PFSK-1 (cell line): ENCODE measurements around the gene SLC25A6.

ENCODE experiments used
- TAF1 ChIP-seq: IDR thresholded peaks from 2 replicates; pipeline ENCODE4 v1.6.1; 2012; ENCODE audit warnings: low read length, control low read depth, borderline replicate concordance; ENCODE audit not compliant: insufficient read depth
- TF ChIP-seq, protein P1 (sequence below), 2 experiments: IDR thresholded peaks; 2 replicates each; pipeline versions ENCODE4 v1.6.1 to v1.8.0; 2011 to 2012; ENCODE audit warnings: low read depth in 2 of 2, low read length in 2 of 2, control low read depth in 1 of 2, inconsistent platforms in 1 of 2, mild to moderate bottlenecking in 1 of 2, moderate library complexity in 1 of 2; ENCODE audit not compliant: insufficient read depth in 1 of 2

- TF ChIP-seq TAF1 = no peak
- TF ChIP-seq, protein P1, sequence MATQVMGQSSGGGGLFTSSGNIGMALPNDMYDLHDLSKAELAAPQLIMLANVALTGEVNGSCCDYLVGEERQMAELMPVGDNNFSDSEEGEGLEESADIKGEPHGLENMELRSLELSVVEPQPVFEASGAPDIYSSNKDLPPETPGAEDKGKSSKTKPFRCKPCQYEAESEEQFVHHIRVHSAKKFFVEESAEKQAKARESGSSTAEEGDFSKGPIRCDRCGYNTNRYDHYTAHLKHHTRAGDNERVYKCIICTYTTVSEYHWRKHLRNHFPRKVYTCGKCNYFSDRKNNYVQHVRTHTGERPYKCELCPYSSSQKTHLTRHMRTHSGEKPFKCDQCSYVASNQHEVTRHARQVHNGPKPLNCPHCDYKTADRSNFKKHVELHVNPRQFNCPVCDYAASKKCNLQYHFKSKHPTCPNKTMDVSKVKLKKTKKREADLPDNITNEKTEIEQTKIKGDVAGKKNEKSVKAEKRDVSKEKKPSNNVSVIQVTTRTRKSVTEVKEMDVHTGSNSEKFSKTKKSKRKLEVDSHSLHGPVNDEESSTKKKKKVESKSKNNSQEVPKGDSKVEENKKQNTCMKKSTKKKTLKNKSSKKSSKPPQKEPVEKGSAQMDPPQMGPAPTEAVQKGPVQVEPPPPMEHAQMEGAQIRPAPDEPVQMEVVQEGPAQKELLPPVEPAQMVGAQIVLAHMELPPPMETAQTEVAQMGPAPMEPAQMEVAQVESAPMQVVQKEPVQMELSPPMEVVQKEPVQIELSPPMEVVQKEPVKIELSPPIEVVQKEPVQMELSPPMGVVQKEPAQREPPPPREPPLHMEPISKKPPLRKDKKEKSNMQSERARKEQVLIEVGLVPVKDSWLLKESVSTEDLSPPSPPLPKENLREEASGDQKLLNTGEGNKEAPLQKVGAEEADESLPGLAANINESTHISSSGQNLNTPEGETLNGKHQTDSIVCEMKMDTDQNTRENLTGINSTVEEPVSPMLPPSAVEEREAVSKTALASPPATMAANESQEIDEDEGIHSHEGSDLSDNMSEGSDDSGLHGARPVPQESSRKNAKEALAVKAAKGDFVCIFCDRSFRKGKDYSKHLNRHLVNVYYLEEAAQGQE (IDR thresholded peaks at IDR 0.05; ENCODE audit: insufficient read depth in 1 of 2, low read depth in 2 of 2, low read length in 2 of 2) = no peak
These were observed 41.9 kb upstream of the SLC25A6 start for GRCh38 chrX:1433646-1434357.
